Adrenal gland (tissue), 5 donors: ENCODE data around the gene CDKN2B.

ENCODE experiments used
- CTCF ChIP-seq, 6 experiments: fragments of 450-650 bp in 4 of 6; fragments of 200-600 bp in 2 of 6; sonication (generic) in 1 of 6; IDR thresholded peaks; 1 replicate in 5 of 6; 2 replicates in 1 of 6; pipeline versions ENCODE4 v1.5.1 to v1.8.0; 2016 to 2021; ENCODE audit warnings: antibody characterized with exemption in 6 of 6, mild to moderate bottlenecking in 2 of 6, moderate library complexity in 1 of 6
- POLR2A ChIP-seq, 2 donors: fragments of 450-650 bp; IDR thresholded peaks; one replicate each; pipeline ENCODE4 v1.6.1; 2017; ENCODE audit warnings: antibody characterized with exemption in 2 of 2, mild to moderate bottlenecking in 2 of 2, moderate library complexity in 1 of 2
- donor health status: DM: no; HTN: no; CAD: no.

GRCh38 chr9:22049411-22049810 lies 40.3 kb upstream of the CDKN2B start:
- TF ChIP-seq CTCF (IDR thresholded peaks at IDR 0.05) = no peak
- TF ChIP-seq POLR2A (IDR thresholded peaks at IDR 0.05) = no peak
